AML-193 (cell line): ENCODE data around the gene TMEM248.
"Not testable (repeated sequence)": the region's sequence is repeated elsewhere in the genome, so short reads cannot be mapped to it uniquely, and the experiment has no call there.

Source experiments
- DNase-seq, 2 experiments: peaks; one replicate each; lab custom pipeline; 2025; lab: John Stamatoyannopoulos, UW

Gene TMEM248, protein sequence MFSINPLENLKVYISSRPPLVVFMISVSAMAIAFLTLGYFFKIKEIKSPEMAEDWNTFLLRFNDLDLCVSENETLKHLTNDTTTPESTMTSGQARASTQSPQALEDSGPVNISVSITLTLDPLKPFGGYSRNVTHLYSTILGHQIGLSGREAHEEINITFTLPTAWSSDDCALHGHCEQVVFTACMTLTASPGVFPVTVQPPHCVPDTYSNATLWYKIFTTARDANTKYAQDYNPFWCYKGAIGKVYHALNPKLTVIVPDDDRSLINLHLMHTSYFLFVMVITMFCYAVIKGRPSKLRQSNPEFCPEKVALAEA

DNA sequence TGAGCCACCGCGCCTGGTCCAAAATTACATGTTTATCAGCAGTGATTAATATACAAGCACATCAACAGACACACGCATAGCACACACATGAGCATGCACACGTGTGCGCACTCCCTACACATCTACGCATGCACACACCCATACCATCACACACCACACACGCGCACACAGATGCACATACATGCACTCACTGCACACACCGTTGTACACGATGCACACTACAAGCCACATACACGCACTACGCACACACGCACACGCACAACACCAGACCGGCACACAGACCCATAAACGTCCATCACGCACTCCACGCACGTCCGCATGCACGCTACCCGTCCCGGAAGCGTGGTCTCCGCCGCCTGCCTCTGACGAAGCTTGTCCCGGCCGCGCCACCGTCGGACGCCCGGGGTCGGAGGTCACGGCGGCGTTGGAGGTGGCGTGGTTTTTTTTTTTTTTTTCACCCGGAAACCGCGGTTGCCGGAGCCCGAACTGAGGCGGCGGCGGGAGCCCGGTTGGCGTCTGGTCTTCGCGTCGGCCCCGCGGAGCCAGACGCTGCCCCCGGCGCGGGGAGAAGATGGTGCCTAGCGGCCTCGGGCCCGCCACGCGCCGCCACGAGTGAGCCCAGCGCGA, at the start of gene TMEM248:
Gene TMEM248, plus strand, starts transcription at position 457 of the 627 bp plus-strand sequence. CDS start 20,641 bp downstream, outside the sequence.
- DNase-seq: peak; percentile 79 to 85

DNA sequence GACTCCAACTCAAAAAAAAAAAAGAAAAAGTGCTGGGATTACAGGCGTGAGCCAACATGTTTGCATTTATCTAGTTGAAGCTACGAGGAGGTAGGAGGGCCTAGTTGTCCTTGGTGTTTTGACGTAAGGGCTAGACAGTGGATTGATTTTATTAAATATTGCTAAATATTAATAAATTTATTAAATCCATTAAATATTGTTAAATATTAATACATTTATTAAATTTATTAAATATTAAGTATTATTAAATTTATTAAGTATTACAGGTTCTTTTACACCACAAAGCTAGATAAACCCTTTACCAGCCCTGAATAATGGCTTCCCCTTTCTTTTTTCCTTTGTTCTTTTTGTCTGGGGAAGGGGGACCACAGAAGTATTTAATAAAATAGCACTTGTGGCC, 47.5 kb upstream of the TMEM248 start:
- DNase-seq: no peak

DNA sequence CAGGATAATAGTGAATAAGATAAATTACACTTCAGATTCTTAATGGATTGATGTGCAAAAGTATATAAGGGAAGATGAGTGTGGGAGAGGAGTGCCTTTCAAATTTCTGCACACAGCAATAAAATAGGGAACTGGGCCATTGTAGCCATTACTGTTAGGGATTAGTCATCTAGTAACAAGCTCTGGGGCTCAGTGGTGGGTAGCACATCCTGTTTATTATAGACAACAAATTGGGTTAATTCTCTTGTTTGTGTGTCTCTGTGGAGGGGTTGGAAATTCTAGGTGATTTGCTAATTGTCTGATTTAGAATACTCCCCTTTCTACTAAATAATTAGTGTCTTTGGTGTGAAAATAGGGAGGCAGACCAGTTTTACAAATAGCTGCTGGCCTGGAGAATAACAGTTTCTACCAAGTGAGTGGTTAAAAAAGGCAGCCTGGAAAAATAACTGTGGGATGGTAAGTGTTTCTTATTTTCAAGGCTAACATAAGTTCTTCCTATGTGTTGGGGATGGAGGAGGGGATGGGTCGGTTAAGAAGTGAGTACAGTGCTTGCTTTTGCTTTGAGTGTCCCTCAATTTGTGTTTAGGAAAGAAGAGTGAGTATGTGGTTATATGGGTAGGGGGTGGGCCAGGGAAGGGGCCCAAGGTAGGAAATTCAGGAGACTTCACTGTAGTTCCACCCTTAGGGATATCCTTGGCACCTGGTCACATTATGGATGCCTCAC, 43.3 kb upstream of the TMEM248 start:
- DNase-seq: peak; percentile 4 to 16

DNA sequence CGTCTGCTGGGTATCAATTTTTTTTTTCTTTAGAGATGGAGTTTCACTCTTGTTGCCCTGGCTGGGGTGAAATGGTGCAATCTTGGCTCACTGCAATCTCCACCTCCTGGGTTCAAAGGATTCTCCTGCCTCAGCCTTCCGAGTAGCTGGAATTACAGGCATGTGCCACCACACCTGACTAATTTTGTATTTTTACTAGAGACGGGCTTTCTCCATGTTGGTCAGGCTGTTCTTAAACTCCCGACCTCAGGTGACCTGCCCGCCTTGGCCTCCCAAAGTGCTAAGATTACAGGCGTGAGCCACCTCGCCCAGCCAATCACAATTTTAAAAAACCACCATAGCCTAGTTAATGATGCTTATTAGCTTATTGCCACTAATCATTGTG, 42.7 kb upstream of the TMEM248 start:
- not testable (repeated sequence) for DNase-seq

DNA sequence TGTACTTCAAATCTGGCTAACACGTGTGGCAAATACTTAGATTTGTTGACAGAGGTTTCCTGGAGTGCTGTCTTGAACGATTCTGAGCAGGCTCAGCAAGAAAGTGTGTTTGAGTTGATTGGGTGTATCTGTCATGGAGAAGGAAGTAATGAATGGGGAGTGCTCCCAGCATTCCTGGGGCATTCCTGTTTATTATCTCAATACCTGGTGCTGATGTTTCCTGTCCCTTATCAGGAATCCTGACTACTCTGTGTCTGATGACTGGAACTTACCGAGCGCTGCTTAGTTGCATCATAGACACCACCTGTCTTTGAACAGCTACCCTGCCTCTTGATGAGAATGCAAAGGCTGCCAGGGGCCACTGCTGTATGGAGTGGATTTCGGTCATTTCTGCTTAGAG, 41.0 kb upstream of the TMEM248 start:
- no peak for DNase-seq

DNA sequence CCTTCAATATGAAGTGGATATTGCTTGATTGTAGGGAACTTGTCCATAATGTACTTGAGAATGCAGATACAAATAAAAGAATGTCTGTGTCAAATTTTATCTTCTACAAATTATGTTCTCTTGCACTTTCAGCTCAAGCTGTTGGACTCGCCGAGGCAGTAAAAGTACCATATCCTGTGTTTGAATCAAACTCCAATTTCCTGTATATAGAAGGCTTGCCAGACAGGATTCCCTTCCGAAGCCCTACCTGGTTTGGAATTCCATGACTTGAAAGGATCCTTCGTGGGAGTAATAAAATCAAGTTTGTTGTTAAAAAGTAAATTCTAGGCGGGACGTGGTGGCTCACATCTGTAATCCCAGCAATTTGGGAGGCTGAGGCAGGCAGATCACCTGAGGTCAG, 40.4 kb upstream of the TMEM248 start:
- not testable (repeated sequence) for DNase-seq

DNA sequence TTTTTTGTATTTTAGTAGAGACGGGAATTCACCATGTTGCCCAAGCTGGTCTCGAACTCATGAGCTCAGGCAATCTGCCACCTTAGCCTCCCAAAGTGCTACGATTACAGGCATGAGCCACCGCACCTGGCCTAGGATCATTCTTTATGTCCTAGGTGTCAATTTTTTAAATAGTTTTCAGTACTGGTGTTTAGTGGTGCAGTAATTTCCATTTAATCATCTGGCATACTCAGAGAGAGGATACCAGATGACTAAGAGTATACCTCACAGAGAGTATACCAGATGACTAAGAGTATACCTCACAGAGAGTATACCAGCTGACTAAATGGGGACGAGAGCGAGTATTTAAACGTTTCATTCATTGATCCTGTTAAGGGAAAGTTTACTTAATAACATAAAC, 37.3 kb upstream of the TMEM248 start:
- no peak for DNase-seq

DNA sequence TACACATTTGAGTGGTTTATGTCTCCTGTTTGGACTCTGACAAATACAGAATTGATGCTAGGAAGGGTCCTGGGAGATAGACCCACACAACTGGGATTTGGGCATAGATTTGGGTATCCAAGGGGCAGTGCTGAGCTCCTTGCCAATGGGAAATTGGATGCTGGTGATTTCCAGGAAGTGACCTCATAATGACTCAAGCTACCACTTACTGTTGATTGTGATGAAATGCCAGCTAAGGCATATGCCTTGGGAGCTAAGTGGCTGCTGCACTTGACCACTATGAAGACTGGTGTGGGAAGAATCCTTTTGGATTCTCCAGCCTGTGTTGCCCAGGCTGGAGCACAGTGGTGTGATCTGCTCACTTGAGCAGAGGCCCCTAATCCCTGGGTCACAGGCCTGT, 36.5 kb upstream of the TMEM248 start:
- DNase-seq: not testable (repeated sequence)

DNA sequence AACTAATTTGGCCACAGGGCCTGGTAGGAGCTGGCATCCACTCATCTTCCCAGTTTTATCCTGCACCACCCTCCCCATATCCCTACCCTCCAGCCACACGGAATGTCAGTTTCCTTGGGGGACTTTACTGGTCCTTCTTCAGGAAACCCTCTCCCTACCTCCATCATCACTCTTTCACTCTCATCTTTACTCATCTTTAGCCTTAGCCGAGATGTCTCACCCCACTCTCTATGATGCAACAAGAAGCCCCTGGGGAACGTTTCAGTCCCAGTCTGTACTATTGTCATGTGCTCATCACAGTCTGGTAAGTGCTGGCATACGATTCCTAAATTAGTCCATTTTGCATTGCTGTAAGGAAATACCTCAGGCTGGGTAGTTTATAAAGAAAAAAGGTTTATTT, 34.9 kb upstream of the TMEM248 start:
- no peak for DNase-seq

- DNase-seq: not testable (repeated sequence)
These were observed 32.8 kb upstream of the TMEM248 start for GRCh38 chr7:66888223-66888622.

DNA sequence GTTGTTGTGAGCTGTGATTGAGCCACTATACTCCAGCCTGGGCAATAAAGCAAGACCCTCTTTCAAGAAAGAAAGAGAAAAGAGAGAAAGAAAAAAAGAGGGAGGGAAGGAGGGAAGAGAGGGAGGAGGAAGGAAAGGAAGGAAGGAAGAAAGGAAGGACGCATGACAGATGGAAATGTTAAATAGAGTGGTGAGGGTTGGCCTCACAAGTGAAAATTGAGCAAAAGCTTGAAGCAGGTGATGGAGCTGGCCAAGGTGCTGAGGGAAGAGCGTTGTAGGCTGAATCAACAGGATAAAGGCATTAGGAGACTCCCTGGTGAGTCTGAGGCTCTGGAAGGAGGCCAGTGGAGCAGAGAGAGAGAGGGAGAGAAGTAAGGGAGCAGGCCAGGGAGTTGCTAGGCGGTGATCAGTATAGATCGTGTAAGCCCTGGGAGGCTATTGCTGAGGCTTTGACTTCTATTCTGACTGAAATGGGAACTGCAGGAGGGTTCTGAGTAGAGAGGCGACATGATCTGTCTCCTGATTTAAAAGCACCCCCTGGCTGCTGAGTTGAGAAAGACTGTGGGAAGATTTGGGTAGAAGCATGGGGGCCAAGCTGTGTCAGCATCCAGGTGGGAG, 26.5 kb upstream of the TMEM248 start:
- DNase-seq: peak in 1 of 2 experiments; percentile 17

GRCh38 chr7:66896441-66896840, 24.6 kb upstream of the TMEM248 start:
- no peak for DNase-seq

DNA sequence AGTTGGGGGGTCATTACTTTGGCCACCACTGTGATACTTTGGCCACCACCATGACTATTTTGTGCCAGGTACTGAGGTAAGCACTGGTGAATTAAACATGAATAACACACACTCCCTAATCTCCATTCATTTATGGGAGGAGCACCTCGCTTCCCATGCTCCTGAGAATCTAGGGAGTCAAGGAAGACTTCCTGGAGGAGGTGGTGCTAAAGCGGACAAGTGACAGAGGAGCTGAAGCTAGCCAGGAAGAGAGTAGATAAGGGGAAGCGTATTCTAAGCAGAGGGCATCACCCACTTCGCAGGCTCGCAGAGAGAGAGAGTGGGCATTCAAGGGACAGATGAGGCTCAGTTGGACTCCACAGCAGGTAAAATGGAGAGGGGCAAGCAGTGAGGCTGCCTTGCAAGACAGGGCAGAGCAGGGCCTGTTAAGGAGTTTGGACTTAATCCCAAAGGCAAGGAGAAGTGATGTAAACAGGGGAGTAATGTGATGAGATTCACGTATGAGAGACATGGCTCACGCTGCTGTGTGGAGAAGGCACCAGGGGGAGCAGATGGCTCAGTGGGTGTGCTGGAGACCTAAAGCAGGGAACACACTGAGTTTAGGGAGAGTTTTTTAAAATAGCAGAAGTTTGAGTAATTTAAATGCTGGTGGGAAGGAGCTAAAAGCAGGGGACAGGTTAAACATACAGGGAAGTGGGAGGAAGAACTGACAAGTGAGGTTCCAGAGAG, 21.3 kb upstream of the TMEM248 start:
- no peak for DNase-seq

DNA sequence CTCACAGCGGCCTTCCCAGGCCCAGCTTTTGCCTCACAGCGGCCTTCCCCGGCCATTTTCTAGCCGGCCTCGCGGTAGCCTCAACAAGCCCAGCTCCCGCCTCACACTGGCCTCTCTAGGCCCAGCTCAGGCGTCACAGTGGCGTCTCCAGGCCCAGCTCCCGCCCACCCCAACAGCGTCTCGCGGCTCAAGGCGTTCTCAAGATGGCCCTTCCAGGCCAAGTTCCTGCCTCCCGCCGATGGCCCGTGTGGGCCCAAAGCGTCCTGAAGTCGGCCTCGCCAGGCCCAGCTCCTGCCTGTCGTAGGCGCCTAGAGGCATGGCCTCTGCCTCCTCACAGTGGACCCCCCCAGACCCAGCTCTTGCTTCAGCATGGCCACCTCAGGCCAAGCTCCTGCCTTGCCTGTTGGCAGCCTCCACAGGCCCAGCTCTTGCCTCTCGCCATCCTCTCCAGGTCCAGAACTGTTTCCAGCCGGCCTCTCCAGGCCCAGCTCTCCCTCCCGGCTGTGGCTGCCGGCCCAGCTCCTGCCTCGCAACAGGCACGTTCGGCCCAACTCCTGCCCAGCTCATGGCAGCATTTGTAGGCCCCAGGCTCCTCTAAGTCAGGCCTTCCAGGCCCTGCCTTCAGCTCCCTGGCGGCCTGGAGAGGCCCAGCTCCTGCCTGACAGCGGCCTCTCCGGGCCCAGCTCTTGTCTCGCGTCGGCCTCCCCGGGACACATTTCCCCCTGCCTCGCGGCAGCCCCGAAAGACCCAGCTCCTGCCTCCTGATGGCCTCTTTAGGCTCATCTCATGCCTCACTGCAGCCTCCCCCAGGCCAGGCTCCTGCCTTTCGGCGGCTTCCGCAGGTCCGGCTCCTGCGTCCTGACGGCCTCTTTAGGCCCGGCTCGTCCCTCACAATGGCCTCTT, 18.8 kb upstream of the TMEM248 start:
- no peak for DNase-seq

DNA sequence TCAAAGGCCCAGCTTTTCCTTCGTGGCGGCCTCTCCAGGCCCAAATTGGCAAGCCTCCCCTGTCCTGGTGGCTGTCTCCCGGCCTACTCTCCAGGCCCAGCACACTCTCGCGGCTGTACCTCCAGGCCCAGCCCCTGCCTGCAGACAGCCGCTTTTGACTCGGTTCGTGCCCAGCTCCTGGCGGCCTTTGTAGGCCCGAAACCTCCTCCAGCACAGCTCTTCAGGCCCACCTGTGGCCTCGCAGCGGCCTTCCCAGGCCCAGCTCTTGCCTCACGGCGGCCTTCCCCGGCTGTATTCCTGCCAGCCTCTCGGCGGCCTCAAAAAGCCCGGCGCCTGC, 18.2 kb upstream of the TMEM248 start:
- no peak for DNase-seq

GRCh38 chr7:66903360-66904062, 17.5 kb upstream of the TMEM248 start:
- no peak for DNase-seq

- DNase-seq: no peak
These were observed 16.9 kb upstream of the TMEM248 start for GRCh38 chr7:66904063-66904593.

DNA sequence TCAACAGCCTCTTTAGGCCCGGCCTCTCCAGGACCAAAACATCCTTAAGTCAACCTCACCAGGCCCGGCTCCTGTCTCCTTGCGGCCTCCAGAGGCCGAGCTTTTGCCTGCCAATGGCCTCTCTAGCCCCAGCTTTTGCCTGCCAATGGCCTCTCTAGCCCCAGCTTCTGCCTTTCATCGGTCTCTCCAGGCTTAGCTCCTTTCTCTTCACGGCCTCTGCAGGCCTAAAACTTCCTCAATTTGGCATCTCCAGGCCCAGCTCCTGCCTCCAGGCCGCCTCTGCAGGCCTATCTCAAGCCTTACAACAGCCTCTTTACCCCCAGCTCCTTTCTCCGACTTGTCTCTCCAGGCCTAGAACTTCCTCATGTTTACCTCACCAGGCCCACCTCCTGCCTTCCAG, 15.7 kb upstream of the TMEM248 start:
- no peak for DNase-seq

DNA sequence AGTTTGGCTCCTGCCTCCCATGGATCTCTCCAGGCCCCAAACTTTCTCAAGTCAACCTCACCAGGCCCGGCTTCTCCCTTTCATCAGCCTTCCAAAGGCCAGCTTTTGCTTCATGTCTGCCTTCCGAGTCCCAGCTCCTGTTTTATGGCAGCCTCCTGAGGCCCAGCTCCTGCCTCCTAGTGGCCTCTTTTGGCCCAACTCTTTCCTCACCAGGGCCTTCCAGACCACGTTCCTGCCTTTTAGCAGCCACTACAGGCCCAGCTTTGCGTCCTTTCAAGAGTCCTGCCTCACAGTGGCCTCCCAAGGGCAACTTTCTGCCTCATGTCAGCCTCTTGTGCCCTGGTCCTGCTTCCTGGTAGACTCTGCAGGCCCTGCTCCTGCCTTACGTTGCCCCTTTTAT, 15.3 kb upstream of the TMEM248 start:
- DNase-seq: no peak

GRCh38 chr7:66907731-66908130, 13.3 kb upstream of the TMEM248 start:
- DNase-seq: no peak
